Neural cell (in vitro differentiated cells): ENCODE results near the gene PM20D2. TPM values are rescaled to one million over a fixed set of nuclear protein-coding genes. Genes with fewer than 3 reads are reported as not detected.

Experiments
- H2AFZ ChIP-seq: fragments of 200-600, 300-800 bp; sonication (generic), shearing (Covaris generic); 2 replicates; pipeline ENCODE4 v1.6.0; 2014; ENCODE audit warnings: low read depth, mild to moderate bottlenecking, antibody characterized with exemption, low read length, moderate library complexity
- H3F3A ChIP-seq: fragments of 200-600 bp; shearing (Covaris generic); 2 replicates; pipeline ENCODE4 v1.6.1; 2016; ENCODE audit warnings: mild to moderate bottlenecking, moderate library complexity, mixed read lengths, antibody characterized with exemption, low read length; ENCODE audit not compliant: insufficient read depth, poor library complexity, severe bottlenecking
- H3K27ac ChIP-seq: fragments of 200-600, 300-800 bp; sonication (generic), shearing (Covaris generic); 2 replicates; pipeline ENCODE4 v1.5.1; 2014; ENCODE audit warnings: mild to moderate bottlenecking, low read length, moderate library complexity
- H3K27me3 ChIP-seq: fragments of 300-800, 200-600 bp; sonication (generic), shearing (Covaris generic); 2 replicates; pipeline ENCODE4 v1.6.0; 2014; ENCODE audit warnings: mild to moderate bottlenecking, low read depth, low read length, moderate library complexity; ENCODE audit not compliant: insufficient read depth
- H3K36me3 ChIP-seq: fragments of 300-800, 200-600 bp; sonication (generic), shearing (Covaris generic); 2 replicates; pipeline ENCODE4 v1.5.1; 2014; ENCODE audit warnings: mild to moderate bottlenecking, antibody characterized with exemption, low read length, moderate library complexity; ENCODE audit not compliant: insufficient read depth
- H3K4me2 ChIP-seq: fragments of 300-800, 200-600 bp; sonication (generic), shearing (Covaris generic); 2 replicates; pipeline ENCODE4 v1.6.0; 2014; ENCODE audit warnings: mild to moderate bottlenecking, low read length
- H3K4me3 ChIP-seq: fragments of 300-800, 200-600 bp; sonication (generic), shearing (Covaris generic); 2 replicates; pipeline ENCODE4 v1.5.1; 2014; ENCODE audit warnings: mild to moderate bottlenecking, low read length, moderate library complexity
- H3K79me2 ChIP-seq: fragments of 200-600 bp; shearing (Covaris generic); replicated peaks from 2 replicates; pipeline ENCODE4 v1.6.0; 2014; ENCODE audit warnings: mild to moderate bottlenecking, low read length, moderate library complexity; ENCODE audit not compliant: insufficient read depth
- H3K9ac ChIP-seq: fragments of 300-800, 200-600 bp; sonication (generic), shearing (Covaris generic); 2 replicates; pipeline ENCODE4 v1.6.1; 2016; ENCODE audit warnings: mild to moderate bottlenecking, low read length, mixed read lengths
- H3K9me2 ChIP-seq: fragments of 200-600 bp; shearing (Covaris generic); 2 replicates; pipeline ENCODE4 v1.6.1; 2016; ENCODE audit warnings: mild to moderate bottlenecking, low read length, mixed read lengths; ENCODE audit not compliant: insufficient read depth
- H3K9me3 ChIP-seq: fragments of 200-600, 300-800 bp; sonication (generic), shearing (Covaris generic); 2 replicates; pipeline ENCODE4 v1.6.1; 2016; ENCODE audit warnings: mild to moderate bottlenecking, mixed run types, low read length, moderate library complexity, mixed read lengths
- H4K20me1 ChIP-seq: fragments of 200-600 bp; shearing (Covaris generic); 2 replicates; pipeline ENCODE4 v1.6.1; 2016; ENCODE audit warnings: mild to moderate bottlenecking, mixed run types; ENCODE audit not compliant: insufficient read depth
- EP300 ChIP-seq: fragments of 450-650 bp; conservative IDR thresholded peaks from 2 replicates; pipeline ENCODE4 v1.6.1; 2014; ENCODE audit warnings: antibody characterized with exemption, mild to moderate bottlenecking, moderate library complexity; ENCODE audit not compliant: poor library complexity, severe bottlenecking
- EZH2 ChIP-seq: fragments of 200-600, 300-800 bp; shearing (Covaris generic), sonication (generic); IDR thresholded peaks from 2 replicates; pipeline ENCODE4 v1.6.1; 2014; ENCODE audit warnings: antibody characterized with exemption, low read length, borderline replicate concordance, mild to moderate bottlenecking; ENCODE audit not compliant: insufficient read depth, poor library complexity, severe bottlenecking
- MXI1 ChIP-seq: fragments of 450-650 bp; conservative IDR thresholded peaks from 2 replicates; pipeline ENCODE4 v1.6.1; 2014; ENCODE audit warnings: antibody characterized with exemption, mild to moderate bottlenecking; ENCODE audit not compliant: poor library complexity, severe bottlenecking
- POLR2AphosphoS5 ChIP-seq: IDR thresholded peaks from 2 replicates; pipeline ENCODE4 v1.6.1; 2012
- RAD21 ChIP-seq: fragments of 450-650 bp; conservative IDR thresholded peaks from 2 replicates; pipeline ENCODE4 v1.6.1; 2014; ENCODE audit warnings: antibody characterized with exemption, mild to moderate bottlenecking, moderate library complexity
- SMC3 ChIP-seq: fragments of 450-650 bp; conservative IDR thresholded peaks from 2 replicates; pipeline ENCODE4 v1.6.1; 2014; ENCODE audit warnings: antibody characterized with exemption, mild to moderate bottlenecking, moderate library complexity; ENCODE audit not compliant: poor library complexity
- TAF1 ChIP-seq: IDR thresholded peaks from 2 replicates; pipeline ENCODE4 v1.6.1; 2012; ENCODE audit warnings: low read depth
- polyA plus RNA-seq: library from polyadenylated mRNA; depleted of rRNA; stranded (reverse); fragments of >200 nt; gene quantifications from 2 replicates; pipeline ENCODE4 v1.2.3, GENCODE V29; 2014
- TF ChIP-seq, protein P1 (sequence below): IDR thresholded peaks from 2 replicates; pipeline ENCODE4 v1.6.1; 2012; ENCODE audit warnings: borderline replicate concordance
- TF ChIP-seq, protein P2 (sequence below): fragments of 450-650 bp; IDR thresholded peaks from 2 replicates; pipeline ENCODE4 v1.5.1; 2014; ENCODE audit warnings: antibody characterized with exemption, mild to moderate bottlenecking, moderate library complexity; ENCODE audit not compliant: poor library complexity, severe bottlenecking

PM20D2 gene
- polyA plus RNA-seq, 1 donor from 2014 or later = 28.2 TPM

DNA sequence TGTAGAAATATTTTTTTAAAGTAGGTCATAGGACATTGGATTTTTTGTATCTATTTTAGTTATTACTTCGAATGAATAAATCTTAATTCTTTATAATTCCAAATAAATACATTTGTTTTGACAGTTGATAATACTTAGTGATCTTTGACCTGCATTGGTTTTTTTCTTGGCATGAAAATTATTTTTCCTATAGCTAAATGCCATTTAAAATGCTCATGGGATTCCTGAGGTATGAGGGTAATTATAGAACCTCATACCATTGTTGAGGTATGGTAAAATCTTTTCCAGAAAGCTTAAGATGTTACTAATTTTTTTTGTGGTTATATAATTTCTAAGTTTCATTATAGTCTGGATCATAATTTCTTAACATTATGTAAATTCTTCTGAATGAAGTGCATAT lies 8.3 kb downstream of the PM20D2 start (continued):
- no peak for TF ChIP-seq RAD21
- TF ChIP-seq SMC3 = no peak
- no peak for TF ChIP-seq EP300
- no peak for TF ChIP-seq POLR2AphosphoS5

DNA sequence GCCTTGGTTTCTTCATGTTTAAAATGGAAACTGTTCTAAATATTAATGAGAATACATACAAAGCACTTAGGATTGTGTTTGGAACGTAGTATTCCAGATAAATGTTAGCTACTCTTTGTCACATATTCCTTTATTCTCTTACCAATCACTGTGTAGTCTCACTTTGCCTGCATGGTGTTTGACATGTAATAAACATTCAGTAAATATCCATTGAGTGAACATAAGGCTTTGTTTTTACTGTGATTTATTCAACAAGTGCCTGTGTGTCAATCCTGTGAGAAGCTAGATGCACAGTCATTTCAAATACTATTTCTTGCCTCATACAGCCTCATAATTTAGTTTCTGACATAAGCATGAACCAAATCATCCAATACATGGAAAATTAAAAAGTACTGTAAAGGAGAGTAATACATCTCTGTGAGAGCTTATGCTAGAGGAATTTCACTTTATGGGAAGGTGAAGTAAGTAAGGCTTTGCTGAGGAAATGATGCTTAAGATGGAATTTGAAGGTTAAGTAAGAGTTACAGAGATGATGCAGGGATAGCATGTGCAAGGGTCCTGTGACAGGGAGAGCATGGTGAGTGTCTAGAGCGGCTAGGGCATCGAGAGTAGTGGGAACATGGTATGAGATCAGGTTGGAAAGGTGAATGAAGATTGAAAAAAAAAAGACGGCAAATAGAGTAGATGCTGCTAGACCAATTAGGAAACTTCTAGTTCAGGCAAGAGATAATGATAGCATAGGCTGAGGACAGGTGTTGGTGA lies 14.7 kb downstream of the PM20D2 start:
- H3F3A ChIP-seq = no peaks in the 10 kb centered on the region
- H3K27ac ChIP-seq = no peak overlapping the region
- no peaks in the 10 kb centered on the region for H3K9me3 ChIP-seq
- H3K4me3 ChIP-seq = no peak overlapping the region
- H2AFZ ChIP-seq = no peak overlapping the region
- H3K9me2 ChIP-seq = no peaks in the 10 kb centered on the region
- H3K9ac ChIP-seq = no peak overlapping the region
- H4K20me1 ChIP-seq = no peaks in the 10 kb centered on the region
- H3K79me2 ChIP-seq = no peaks in the 10 kb centered on the region
- no peak overlapping the region for H3K4me2 ChIP-seq
- TF ChIP-seq EZH2 = no peak
- no peak for TF ChIP-seq EP300
- no peak for TF ChIP-seq MXI1
- TF ChIP-seq RAD21 = no peak
- no peak for TF ChIP-seq POLR2AphosphoS5
- TF ChIP-seq, protein P1, sequence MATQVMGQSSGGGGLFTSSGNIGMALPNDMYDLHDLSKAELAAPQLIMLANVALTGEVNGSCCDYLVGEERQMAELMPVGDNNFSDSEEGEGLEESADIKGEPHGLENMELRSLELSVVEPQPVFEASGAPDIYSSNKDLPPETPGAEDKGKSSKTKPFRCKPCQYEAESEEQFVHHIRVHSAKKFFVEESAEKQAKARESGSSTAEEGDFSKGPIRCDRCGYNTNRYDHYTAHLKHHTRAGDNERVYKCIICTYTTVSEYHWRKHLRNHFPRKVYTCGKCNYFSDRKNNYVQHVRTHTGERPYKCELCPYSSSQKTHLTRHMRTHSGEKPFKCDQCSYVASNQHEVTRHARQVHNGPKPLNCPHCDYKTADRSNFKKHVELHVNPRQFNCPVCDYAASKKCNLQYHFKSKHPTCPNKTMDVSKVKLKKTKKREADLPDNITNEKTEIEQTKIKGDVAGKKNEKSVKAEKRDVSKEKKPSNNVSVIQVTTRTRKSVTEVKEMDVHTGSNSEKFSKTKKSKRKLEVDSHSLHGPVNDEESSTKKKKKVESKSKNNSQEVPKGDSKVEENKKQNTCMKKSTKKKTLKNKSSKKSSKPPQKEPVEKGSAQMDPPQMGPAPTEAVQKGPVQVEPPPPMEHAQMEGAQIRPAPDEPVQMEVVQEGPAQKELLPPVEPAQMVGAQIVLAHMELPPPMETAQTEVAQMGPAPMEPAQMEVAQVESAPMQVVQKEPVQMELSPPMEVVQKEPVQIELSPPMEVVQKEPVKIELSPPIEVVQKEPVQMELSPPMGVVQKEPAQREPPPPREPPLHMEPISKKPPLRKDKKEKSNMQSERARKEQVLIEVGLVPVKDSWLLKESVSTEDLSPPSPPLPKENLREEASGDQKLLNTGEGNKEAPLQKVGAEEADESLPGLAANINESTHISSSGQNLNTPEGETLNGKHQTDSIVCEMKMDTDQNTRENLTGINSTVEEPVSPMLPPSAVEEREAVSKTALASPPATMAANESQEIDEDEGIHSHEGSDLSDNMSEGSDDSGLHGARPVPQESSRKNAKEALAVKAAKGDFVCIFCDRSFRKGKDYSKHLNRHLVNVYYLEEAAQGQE = no peak
- TF ChIP-seq SMC3 = no peak
- no peak for TF ChIP-seq TAF1
- TF ChIP-seq, protein P2, sequence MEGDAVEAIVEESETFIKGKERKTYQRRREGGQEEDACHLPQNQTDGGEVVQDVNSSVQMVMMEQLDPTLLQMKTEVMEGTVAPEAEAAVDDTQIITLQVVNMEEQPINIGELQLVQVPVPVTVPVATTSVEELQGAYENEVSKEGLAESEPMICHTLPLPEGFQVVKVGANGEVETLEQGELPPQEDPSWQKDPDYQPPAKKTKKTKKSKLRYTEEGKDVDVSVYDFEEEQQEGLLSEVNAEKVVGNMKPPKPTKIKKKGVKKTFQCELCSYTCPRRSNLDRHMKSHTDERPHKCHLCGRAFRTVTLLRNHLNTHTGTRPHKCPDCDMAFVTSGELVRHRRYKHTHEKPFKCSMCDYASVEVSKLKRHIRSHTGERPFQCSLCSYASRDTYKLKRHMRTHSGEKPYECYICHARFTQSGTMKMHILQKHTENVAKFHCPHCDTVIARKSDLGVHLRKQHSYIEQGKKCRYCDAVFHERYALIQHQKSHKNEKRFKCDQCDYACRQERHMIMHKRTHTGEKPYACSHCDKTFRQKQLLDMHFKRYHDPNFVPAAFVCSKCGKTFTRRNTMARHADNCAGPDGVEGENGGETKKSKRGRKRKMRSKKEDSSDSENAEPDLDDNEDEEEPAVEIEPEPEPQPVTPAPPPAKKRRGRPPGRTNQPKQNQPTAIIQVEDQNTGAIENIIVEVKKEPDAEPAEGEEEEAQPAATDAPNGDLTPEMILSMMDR = no peak
- no peaks in the 10 kb centered on the region for H3K27me3 ChIP-seq
- H3K36me3 ChIP-seq = no peaks in the 10 kb centered on the region

DNA sequence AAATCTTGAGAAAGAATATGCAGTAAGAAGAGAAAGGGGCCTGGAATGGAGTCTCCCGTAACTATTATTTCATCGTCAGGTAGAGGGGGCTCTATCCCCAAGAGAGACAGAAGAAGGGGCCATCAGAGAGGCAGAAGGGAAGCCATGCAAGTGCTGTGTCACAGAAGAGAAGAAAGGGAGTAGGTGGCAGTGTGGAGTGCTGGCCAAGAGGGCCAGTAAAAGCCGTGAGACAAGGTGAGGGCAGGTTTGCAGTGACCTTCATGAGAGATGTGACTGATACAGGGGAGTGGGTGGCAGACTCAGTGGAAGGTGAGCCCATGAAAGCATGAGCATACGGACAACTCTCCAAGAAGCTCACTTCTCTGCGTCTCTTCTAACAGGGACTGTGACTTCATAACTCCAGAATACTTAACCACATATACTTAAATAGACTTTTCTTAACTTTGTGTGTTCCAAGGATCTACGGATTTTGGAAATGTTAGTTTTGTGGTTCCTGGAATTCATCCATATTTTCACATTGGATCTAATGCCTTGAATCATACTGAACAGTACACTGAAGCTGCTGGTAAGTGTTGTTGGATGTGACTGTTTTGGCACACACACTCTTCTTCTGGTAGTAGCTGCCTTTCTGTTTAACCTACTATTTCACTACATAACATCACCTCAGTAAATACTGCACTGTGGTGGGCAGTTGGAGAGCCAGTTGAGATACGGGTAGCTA lies 15.6 kb downstream of the PM20D2 start:
- no peaks in the 10 kb centered on the region for H3K79me2 ChIP-seq
- no peak overlapping the region for H3K4me3 ChIP-seq
- H4K20me1 ChIP-seq = no peaks in the 10 kb centered on the region
- H2AFZ ChIP-seq = no peak overlapping the region
- H3K27ac ChIP-seq = no peak overlapping the region
- no peaks in the 10 kb centered on the region for H3F3A ChIP-seq
- no peaks in the 10 kb centered on the region for H3K36me3 ChIP-seq
- H3K9ac ChIP-seq = no peak overlapping the region
- no peaks in the 10 kb centered on the region for H3K9me2 ChIP-seq
- TF ChIP-seq EZH2 (no peak), SMC3 (no peak), TAF1 (no peak), EP300 (no peak), POLR2AphosphoS5 (no peak), MXI1 (no peak), RAD21 (no peak)
- TF ChIP-seq, protein P2 = no peak
- TF ChIP-seq, protein P1 = no peak
- no peak overlapping the region for H3K4me2 ChIP-seq
- H3K27me3 ChIP-seq = no peaks in the 10 kb centered on the region
- H3K9me3 ChIP-seq = no peaks in the 10 kb centered on the region
